Germinal center (tissue), 1 donor: ENCODE results near the gene PHLDB1.
"Not testable (repeated sequence)": the region's sequence is repeated elsewhere in the genome, so short reads cannot be mapped to it uniquely, and the experiment has no call there.

ENCODE experiments used
- DNase-seq: peaks from one replicate; pipeline ENCODE4 v3.0.0; 2012; ENCODE audit warnings: mixed read lengths, low spot score

PHLDB1 gene

DNA sequence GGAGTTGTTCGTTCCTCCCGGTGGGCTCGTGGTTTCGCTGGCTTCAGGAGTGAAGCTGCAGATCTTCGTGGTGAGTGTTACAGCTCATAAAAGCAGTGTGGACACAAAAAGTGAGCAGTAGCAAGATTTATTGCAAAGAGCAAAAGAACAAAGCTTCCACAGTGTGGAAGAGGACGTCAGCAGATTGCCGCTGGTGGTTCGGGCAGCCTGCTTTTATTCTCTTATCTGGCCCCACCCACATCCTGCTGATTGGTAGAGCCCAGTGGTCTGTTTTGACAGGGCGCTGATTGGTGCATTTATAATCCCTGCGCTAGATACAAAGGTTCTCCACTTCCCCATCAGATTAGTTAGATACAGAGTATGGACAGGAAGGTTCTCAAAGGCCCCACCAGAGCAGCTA, 80.9 kb downstream of the PHLDB1 start:
- not testable (repeated sequence) for DNase-seq

DNA sequence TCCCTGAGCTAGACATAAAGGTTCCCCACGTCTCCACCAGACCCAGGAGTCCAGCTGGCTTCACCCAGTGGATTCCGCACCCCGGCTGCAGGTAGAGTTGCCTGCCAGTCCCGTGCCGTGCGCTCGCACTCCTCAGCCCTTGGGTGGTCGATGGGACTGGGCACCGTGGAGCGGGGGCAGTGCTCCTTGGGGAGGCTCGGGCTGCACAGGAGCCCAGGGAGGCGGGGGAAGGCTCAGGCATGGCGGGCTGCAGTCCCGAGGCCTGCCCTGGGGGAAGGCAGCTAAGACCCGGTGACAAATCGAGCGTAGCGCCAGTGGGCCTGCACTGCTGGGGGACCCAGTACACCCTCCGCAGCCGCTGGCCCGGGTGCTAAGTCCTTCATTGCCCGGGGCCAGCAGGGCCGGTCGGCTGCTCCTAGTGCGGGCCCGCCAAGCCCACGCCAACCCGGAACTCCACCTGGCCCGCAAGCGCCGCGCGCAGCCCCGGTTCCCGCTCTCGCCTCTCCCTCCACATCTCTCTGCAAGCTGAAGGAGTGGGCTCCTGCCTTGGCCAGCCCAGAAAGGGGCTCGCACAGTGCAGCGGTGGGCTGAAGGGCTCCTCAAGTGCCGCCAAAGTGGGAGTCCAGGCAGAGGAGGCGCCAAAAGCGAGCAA, 81.6 kb downstream of the PHLDB1 start:
- no peak for DNase-seq

DNA sequence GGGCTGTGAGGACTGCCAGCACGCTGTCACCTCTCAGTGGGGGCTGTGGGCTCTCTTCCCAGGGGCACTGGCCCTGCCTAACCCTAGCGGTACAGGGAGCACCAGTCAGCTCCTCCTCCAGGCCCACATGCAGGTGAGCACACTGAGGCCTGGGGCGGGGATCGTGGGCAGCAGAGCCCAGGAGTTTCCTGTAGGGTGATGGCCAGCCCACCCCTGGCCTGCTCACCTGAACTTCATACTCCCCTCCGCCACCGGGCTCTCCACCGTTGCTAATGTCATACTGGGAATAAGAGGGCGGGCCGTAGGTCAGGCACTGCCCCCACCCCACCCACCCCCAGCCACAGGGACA, 82.1 kb downstream of the PHLDB1 start:
- no peak for DNase-seq

DNA sequence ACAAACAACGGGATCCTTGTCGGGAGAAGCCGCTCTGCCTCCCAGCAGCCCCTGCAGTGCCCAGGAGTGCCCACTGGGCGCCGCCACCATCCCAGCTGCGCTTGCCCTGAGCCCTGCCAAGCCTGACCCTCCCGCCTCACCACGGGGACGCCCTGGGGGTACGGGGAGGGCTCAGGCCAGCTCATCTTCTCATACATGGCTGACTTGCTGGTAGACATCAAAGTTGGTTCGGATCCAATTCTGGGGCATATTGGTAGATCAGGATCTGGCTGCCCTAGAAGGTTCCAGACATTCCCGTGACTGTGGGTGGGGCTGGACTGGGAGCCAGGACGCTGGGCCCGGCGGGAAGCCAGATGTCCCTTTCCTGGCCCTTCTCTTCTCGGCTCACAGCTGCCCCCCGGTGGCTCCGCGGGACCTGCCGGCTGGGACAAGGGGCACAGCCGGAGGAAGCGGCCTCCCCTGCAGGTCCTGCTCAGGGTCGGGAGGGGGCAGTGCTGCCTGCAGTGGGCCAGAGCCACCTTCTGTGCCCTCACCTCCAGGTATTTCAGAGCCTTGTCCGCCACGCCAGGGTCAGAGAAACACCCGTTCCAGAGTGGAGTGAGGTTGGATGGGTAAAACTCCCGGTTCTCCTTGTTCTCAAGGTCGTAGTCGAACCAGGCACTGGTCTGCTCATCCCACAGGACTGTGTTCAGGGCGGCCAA, 82.6 kb downstream of the PHLDB1 start:
- peak; percentile 90 for DNase-seq

DNA sequence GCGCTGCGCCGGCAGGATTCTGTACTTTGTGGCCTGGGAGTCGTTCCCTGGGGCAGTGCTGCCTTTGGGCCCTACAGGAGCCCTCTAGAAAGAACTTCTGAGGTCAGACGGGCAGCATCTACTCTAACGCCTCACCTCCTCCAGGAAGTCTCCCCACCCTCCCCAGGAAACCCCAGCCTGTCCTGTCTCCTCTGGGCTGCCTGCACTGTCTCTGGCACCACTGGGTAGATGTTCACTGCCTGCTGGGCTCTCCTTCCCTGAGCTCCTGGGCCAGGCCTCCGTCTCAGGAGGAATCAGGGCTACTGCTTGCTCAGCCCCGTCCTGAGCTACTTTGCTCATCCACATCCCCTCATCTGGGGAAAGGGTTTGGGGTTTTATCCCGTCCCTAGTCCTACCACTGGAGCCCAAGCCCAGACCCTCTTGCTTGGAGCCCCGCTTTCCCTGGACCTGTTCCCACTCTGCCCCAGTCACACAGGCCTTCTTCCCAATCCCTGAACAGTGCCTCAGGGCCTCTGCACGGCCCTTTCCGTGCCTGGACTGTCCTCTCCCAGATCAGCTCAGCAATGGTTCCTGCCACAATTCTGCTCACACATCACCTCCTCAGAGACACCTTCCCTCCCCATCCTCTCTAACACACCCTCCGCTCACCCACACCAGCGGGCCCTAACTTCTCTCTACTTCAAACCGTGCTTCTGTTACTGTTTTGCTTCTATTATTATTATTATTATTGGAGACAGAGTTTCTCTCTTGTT, 83.3 kb downstream of the PHLDB1 start:
- DNase-seq: no peak

DNA sequence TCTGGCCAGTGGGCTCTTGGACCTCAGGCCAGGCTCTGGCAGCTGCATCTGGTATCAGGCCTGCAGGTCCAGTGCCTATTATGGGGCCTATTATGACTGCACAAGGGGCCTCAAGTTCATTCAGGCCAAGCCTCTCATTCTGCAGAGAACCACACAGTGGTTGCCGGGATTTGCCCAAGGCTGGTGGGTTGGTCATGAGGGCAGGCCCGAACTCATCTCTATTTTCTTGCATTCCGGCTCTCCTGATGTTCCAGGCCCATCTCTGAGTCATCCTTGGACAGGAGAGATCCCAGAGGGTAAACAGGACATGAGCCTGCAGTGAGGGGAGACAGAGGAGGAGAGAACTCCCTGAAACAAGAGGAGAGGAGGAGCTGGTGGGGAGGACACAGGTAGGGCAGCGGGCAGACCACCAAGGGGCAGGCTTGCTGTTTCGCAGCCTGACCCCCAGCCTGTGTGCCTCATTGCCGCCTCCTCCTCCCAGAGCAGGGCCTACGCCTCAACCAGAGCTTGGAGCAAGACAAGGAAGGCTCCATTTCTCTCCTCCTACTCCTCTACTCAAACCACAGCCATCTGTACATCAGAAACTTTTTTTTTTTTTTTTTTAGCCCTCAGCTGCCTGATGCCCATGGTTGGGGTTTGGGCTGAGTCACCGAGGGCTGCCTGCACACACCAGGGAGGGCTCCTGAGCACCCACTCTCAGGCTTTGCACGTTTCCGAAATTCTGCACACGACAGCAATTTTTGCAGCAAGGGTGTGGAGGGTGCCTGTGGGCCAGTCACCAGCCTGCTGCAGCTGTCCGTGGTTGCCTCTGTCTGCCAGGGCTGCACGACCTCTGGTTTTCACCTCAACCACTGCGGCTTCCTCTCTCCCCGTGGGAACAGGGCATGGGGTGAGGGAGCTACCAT, 84.8 kb downstream of the PHLDB1 start:
- no peak for DNase-seq

DNA sequence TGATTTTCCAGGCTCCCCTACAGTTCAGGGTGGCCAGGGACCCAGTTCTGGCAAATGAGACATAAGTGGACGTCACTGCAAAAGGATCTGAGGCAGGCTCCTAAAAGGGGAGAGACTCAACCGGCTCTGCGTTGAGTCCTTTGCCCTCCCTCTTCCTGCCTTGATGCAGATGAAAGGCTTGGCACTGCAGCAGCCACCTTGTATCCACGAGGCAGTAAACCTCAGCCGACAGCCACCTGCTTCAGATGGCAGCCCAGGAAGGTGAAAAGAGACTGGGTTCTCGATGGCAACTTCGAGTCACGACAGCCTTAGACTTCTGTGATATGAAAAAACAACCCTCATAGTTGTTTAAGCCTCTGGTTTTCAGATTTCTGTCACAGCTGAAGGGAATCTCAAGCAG, 86.8 kb downstream of the PHLDB1 start:
- DNase-seq: no peak

DNA sequence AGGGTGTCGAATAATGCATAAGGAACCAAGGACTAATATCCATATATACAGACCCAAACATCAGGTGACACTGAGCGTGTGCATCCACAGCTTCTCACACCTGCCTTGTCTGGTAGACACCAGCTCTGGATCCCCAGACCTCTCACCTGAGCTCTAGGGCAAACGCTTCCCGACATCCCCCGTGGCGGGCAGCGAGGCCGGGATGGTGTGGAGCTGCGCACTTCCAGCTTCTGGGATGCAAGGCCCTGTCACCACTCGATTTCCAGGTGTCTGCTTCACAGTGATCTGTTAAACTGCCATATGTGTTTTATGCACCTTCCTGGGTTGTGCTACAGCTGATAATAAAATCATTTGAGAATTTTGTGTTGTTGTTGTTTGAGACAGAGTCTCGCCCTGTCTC, 87.4 kb downstream of the PHLDB1 start:
- DNase-seq: no peak

DNA sequence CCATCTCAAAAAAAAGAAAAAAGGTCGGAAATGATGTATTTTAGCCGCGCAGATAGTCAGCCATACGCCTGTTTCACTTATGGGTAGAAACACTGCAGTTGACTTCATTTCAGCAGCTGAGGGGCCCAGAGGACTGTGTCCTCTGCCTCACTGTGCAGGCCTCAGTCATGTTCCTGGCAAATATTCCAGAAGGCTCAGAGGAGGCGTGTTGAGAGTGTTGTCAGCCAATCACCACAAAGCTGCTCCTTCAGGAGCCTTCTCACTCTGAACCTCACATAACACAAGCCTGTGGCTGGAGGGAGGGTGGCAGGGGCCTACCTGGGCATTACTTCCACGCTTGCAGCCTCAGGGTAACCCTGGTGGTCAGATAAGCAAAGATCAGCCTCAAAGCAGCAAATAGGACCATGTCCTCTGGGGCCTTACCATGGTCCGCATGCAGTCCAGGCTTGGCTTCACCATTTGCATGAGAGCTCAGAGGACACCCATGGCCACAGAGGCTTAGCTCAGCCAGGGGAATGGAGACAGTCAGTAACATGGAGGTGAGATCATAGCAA, 89.3 kb downstream of the PHLDB1 start:
- DNase-seq: no peak

DNA sequence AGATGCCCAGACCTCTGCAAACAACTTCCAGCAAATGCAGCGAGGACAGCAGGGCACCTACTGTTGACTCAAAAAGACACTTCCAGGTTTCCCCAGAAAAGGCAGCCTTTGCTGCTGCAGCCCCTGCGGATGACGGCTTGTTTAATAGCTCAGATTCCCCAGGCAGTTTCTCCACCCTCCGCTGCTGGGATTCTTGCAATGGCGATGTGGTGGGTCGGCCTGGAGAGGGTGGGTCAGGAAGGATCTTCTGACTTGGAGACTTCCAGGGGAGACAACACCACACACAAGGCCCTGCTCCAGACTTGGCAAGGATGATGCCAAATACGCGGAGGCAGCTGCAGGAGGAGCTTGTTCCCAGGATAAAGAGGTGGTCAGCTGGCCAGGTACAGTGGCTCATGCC, 89.9 kb downstream of the PHLDB1 start:
- no peak for DNase-seq

DNA sequence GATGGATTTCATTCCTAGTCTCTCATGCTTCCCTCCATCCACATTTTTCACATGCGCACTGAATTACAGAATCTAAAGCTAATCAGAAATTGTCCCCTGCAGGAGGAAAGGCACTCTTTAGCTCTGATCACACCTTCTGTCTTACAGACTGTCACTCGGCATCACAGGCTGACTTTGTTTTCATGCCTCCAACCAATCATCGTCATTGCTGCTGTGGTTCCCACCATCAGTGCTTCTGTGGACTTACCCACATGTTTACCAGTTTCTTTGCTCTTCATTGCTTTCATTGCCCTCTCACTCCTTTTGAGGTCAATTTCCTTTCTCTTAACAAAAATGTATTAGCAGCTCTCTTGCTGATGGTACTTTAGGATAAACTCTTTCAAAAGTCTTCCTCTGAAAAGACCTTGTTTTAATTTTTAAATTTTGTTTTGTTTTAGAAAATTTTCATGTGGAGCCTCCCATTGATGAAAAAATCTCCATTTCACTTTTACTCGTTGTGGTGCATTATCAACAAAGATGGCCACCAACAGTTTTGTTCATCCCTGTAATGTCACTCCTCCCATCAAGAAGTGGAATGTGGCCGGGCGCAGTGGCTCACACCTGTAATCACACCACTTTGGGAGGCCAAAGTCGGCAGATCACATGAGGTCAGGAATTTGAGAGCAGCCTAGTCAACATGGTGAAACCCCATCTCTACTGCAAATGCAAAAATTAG, 92.2 kb downstream of the PHLDB1 start:
- no peak for DNase-seq

DNA sequence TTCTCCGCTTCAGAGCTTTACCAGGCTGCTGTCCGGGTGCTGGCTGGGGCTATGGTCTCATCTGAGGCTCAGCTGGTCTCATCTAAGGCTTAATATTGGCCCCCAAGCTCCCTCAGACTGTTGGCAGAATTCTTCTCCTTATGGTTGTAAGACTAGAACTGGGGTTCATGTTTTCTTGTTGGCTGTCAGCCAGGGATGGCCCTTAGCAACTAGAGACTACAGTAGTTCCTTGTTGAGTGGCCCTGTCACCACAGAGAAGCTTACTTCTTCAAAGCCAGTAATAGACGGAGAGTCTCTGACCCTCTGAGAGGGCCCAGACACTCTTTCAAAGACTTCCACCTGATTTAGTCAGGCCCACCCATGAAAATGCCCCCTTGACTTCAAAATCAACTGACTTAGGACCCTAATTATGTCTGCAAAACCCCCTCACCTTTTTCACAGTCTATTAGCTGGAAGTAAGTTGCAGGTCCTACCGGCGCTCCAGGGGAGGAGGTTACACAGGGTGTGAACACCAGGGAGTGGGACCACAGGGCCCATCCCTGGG, 96.2 kb downstream of the PHLDB1 start:
- no peak for DNase-seq

DNA sequence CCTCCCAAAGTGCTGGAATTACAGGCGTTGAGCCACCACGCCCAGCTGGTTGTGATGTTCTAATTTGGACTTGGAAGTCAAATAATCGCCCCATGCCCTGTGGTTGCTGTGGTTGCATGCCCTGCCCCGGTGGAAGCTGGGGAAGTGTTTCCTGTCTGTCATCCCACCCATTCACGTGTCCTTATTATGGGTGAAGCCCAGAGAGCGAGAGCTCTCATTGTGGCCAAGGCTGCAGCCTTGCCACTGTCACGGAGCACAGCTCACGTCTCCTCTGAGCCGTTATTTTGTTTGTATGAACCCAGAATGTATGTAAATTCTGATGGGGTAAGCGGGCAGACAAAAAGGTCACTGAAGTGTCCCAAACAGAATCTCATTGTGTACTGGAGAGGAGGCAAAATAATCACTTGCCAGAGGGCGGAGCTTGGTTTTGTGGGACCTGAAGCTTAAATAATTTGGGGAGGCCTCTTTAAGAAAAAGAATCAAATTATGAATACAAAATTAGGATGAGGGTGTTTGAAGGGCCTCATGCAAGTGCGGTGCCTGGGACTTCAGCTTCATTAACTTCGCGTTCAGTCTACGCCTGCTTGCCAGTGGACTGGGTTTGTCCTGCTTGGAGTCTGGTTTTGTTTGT, 97.8 kb downstream of the PHLDB1 start:
- peak; percentile 25 for DNase-seq

DNA sequence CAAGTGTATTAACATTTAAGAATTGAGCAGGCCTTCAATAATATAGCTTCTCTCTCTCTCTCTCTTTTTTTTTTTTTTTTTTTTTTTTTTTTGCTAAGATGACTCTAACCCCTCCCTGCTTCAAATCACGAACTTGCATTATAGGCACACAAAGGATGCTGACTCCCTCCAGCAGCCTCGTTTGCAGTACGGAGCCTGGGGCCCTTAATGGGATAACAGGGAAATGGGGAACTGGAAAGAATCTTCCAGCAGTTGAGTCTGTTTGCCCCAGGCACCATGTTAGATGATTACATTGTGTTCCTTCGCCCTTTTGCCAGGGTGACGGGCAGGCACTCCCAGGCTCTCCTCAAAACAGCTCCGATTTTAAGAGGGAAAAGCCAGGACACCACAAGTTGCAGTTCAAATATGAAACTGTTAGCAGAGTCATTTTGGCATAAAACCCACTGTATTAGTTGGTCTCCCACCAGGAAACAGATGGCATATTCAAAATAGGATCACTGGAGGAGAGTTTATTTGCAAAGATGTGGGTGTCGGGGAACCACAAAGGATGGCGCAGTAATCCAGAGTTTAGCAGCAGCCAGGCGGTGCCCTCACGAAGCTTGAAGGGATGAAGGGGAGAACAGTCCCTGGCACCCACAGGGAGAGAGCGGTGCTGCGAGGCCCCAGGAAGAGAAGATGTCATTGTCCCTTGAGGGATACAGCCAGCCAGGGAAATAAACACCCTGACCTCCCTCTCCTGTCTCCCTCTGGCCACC, 98.6 kb downstream of the PHLDB1 start:
- DNase-seq: no peak

DNA sequence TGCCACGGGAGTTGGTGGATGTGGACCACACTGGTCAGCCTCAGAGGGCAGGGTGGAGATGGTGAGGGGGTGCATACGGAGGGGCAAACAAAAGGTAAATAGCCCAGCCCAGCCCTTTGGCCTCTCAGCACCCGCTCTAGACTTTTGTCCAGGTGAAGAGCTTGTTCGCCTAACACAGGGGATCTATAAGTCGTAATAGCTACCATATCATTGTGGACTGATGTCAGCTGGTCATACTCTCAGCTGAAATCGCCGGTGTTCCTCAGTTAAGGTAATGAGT, 99.1 kb downstream of the PHLDB1 start:
- DNase-seq: no peak
